ENCODE results near the gene HS3ST3B1. TPM values are rescaled to one million over a fixed set of nuclear protein-coding genes. Genes with fewer than 3 reads are reported as not detected.

The HS3ST3B1 gene
- total RNA-seq, 1 donor from 2014 or later, result 8.7 TPM

DNA sequence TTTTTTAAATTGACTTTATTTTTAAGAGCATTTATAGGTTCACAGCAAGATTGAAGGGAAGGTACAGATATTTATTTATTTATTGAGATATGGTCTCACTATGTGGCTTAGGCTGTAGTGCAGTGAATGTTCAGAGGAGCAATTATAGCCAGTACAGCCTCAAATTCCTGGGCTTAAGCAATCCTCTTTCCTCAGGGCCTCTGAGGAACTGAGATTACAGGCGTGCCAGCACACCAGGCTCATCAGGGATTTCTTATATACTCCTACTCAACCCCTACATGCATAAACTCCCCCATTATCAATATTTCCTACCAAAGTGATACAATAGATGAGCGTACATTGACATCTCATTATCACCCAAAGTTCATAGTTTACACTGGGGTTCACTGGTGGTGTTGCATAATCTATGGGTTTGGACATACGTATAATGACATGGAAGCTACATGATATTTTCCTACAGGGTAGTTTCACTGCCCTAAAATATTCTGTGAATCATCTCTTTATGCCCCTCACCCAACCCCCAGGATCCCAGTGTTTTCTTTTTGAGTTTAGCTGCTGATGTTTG lies 33.5 kb downstream of the HS3ST3B1 start:
- Mint-ChIP-seq H3K27ac (ENCODE audit: unreplicated experiment) (no peak overlapping the region), H3K4me3 (ENCODE audit: unreplicated experiment) (no peak overlapping the region), H3K9me3 (ENCODE audit: unreplicated experiment) (no peaks in the 10 kb centered on the region), H3K4me1 (ENCODE audit: low read depth, unreplicated experiment) (peaks cover 17% of the 10 kb centered on the region), H3K27me3 (ENCODE audit: low read depth, unreplicated experiment) (no peaks in the 10 kb centered on the region), H3K36me3 (ENCODE audit: low read depth, unreplicated experiment) (peaks cover 2% of the 10 kb centered on the region)
- Histone ChIP-seq H3K4me2 (ENCODE audit: low read length) (no peak overlapping the region), H3K4me3 (ENCODE audit: insufficient read depth, low read depth, low read length) (no peak overlapping the region), H3K4me1 (ENCODE audit: insufficient read depth, low read length) (peaks cover 5% of the 10 kb centered on the region), H3K36me3 (ENCODE audit: insufficient read depth, low read length) (no peaks in the 10 kb centered on the region), H3K27me3 (ENCODE audit: insufficient read depth, low read length) (no peaks in the 10 kb centered on the region), H2AFZ (ENCODE audit: low read depth, low read length) (no peak overlapping the region), H4K20me1 (ENCODE audit: insufficient read depth, low read length) (peaks cover 82% of the 10 kb centered on the region), H3K27ac (ENCODE audit: low read depth, low read length) (no peak overlapping the region), H3K9ac (ENCODE audit: low read length) (no peak overlapping the region), H3K79me2 (ENCODE audit: insufficient read depth, low read length) (peaks cover 87% of the 10 kb centered on the region), H3K9me3 (ENCODE audit: insufficient read depth, low read depth, low read length) (no peaks in the 10 kb centered on the region)
- TF ChIP-seq EZH2 (IDR thresholded peaks at IDR 0.05; ENCODE audit: insufficient read depth, low read length) (no peak), CTCF (IDR thresholded peaks at IDR 0.05; ENCODE audit: insufficient read depth, low read depth, low read length) (no peak)
- FAIRE-seq, result no peak
- no peak for DNase-seq (ENCODE audit: low read depth)

DNA sequence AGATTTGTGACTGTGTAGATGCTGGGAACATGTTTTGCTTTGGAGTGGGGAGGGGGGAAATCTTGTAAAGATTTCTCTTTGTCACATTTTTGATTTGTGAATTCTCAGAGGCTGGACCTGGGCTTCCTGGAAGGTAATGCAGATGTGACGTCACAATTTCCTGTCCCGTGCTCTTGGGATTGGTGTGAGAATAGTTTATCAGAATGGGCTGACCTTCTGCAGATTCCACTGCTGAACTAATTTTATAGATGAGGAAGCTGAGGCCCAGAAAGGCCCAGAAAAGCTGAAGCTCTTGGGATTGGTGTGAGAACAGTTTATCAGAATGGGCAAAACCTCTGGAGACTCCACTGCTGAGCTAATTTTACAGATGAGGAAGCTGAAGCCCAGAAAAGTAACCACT lies 34.0 kb downstream of the HS3ST3B1 start:
- Histone ChIP-seq H3K27me3 (ENCODE audit: insufficient read depth, low read length) (no peaks in the 10 kb centered on the region), H3K4me1 (ENCODE audit: insufficient read depth, low read length) (peaks cover 5% of the 10 kb centered on the region), H3K27ac (ENCODE audit: low read depth, low read length) (no peak overlapping the region), H2AFZ (ENCODE audit: low read depth, low read length) (no peak overlapping the region), H3K4me3 (ENCODE audit: insufficient read depth, low read depth, low read length) (no peak overlapping the region), H3K36me3 (ENCODE audit: insufficient read depth, low read length) (no peaks in the 10 kb centered on the region), H3K4me2 (ENCODE audit: low read length) (no peak overlapping the region), H4K20me1 (ENCODE audit: insufficient read depth, low read length) (peaks cover 84% of the 10 kb centered on the region), H3K9ac (ENCODE audit: low read length) (no peak overlapping the region), H3K79me2 (ENCODE audit: insufficient read depth, low read length) (peaks cover 87% of the 10 kb centered on the region), H3K9me3 (ENCODE audit: insufficient read depth, low read depth, low read length) (no peaks in the 10 kb centered on the region)
- peaks cover 17% of the 10 kb centered on the region for H3K4me1 Mint-ChIP-seq (ENCODE audit: low read depth, unreplicated experiment)
- H3K36me3 Mint-ChIP-seq (ENCODE audit: low read depth, unreplicated experiment), result peaks cover 2% of the 10 kb centered on the region
- TF ChIP-seq EZH2 (IDR thresholded peaks at IDR 0.05; ENCODE audit: insufficient read depth, low read length), result no peak
- TF ChIP-seq CTCF (IDR thresholded peaks at IDR 0.05; ENCODE audit: insufficient read depth, low read depth, low read length), result no peak
- H3K27me3 Mint-ChIP-seq (ENCODE audit: low read depth, unreplicated experiment), result no peaks in the 10 kb centered on the region
- H3K4me3 Mint-ChIP-seq (ENCODE audit: unreplicated experiment), result no peak overlapping the region
- H3K27ac Mint-ChIP-seq (ENCODE audit: unreplicated experiment), result no peak overlapping the region
- FAIRE-seq, result no peak
- no peaks in the 10 kb centered on the region for H3K9me3 Mint-ChIP-seq (ENCODE audit: unreplicated experiment)
- DNase-seq (ENCODE audit: low read depth), result no peak

GRCh38 chr17:14336418-14336817 lies 35.5 kb downstream of the HS3ST3B1 start:
- Histone ChIP-seq H3K4me2 (ENCODE audit: low read length) (no peak overlapping the region), H3K9ac (ENCODE audit: low read length) (no peak overlapping the region), H3K27ac (ENCODE audit: low read depth, low read length) (no peak overlapping the region), H3K4me3 (ENCODE audit: insufficient read depth, low read depth, low read length) (no peak overlapping the region), H3K9me3 (ENCODE audit: insufficient read depth, low read depth, low read length) (no peaks in the 10 kb centered on the region), H4K20me1 (ENCODE audit: insufficient read depth, low read length) (peaks cover 86% of the 10 kb centered on the region), H2AFZ (ENCODE audit: low read depth, low read length) (no peak overlapping the region), H3K27me3 (ENCODE audit: insufficient read depth, low read length) (no peaks in the 10 kb centered on the region), H3K4me1 (ENCODE audit: insufficient read depth, low read length) (no peaks in the 10 kb centered on the region), H3K79me2 (ENCODE audit: insufficient read depth, low read length) (peaks cover 87% of the 10 kb centered on the region), H3K36me3 (ENCODE audit: insufficient read depth, low read length) (no peaks in the 10 kb centered on the region)
- H3K9me3 Mint-ChIP-seq (ENCODE audit: unreplicated experiment), result no peaks in the 10 kb centered on the region
- FAIRE-seq (no peak), DNase-seq (ENCODE audit: low read depth) (no peak)
- peaks cover 6% of the 10 kb centered on the region for H3K4me1 Mint-ChIP-seq (ENCODE audit: low read depth, unreplicated experiment)
- H3K4me3 Mint-ChIP-seq (ENCODE audit: unreplicated experiment), result no peak overlapping the region
- TF ChIP-seq EZH2 (IDR thresholded peaks at IDR 0.05; ENCODE audit: insufficient read depth, low read length) (no peak), CTCF (IDR thresholded peaks at IDR 0.05; ENCODE audit: insufficient read depth, low read depth, low read length) (no peak)
- H3K27ac Mint-ChIP-seq (ENCODE audit: unreplicated experiment), result no peak overlapping the region
- peaks cover 2% of the 10 kb centered on the region for H3K36me3 Mint-ChIP-seq (ENCODE audit: low read depth, unreplicated experiment)
- H3K27me3 Mint-ChIP-seq (ENCODE audit: low read depth, unreplicated experiment), result no peaks in the 10 kb centered on the region

All from astrocyte (in vitro differentiated cells and primary cell).